Testis (tissue), 3 donors: Measurements from ENCODE around the gene UNC13C. TPM values are rescaled to one million over a fixed set of nuclear protein-coding genes. Genes with fewer than 3 reads are reported as not detected.

Experiments used
- DNase-seq: peaks from one replicate; pipeline ENCODE4 v3.0.0-alpha.2; 2019
- H3K27ac ChIP-seq, 2 donors: fragments of 200-600 bp; sonication (generic); one replicate each; pipeline ENCODE4 v1.5.1; 2019
- H3K27me3 ChIP-seq: fragments of 200-600 bp; sonication (generic); one replicate; pipeline ENCODE4 v1.5.1; 2019
- H3K36me3 ChIP-seq: fragments of 200-600 bp; sonication (generic); one replicate; pipeline ENCODE4 v1.5.1; 2017; ENCODE audit warnings: low read depth; ENCODE audit errors: missing control alignments
- H3K4me1 ChIP-seq: fragments of 200-600 bp; sonication (generic); one replicate; pipeline ENCODE4 v1.5.1; 2019
- H3K4me3 ChIP-seq, 2 donors: fragments of 200-600 bp; sonication (generic); one replicate each; pipeline ENCODE4 v1.5.1; 2017 to 2019
- H3K9me3 ChIP-seq: fragments of 200-600 bp; sonication (generic); one replicate; pipeline ENCODE4 v1.5.1; 2017
- CTCF ChIP-seq, 3 experiments: fragments of 450-650 bp in 2 of 3; fragments of 200-600 bp in 1 of 3; sonication (generic) in 1 of 3; IDR thresholded peaks; one replicate each; pipeline ENCODE4 v1.5.1; 2016 to 2019; ENCODE audit warnings: antibody characterized with exemption in 3 of 3, mild to moderate bottlenecking in 2 of 3, moderate library complexity in 1 of 3
- POLR2A ChIP-seq: fragments of 450-650 bp; IDR thresholded peaks from one replicate; pipeline ENCODE4 v1.6.1; 2017; ENCODE audit warnings: antibody characterized with exemption, mild to moderate bottlenecking, moderate library complexity
- WGBS, 2 donors: methylation state at CpG; one replicate each; pipeline ENCODE4 v1.1.5; 2018; 5-methylcytosine and 5-hydroxymethylcytosine counted together
- intact Hi-C: fragments of 100-400 bp; cut with DNase I; formaldehyde crosslinking; loops from one replicate; pipeline ENCODE4 v1.15.1; 2023; ENCODE audit warnings: low total_unique reads
- polyA plus RNA-seq: library from polyadenylated mRNA; stranded (reverse); fragments of 350-450 nt; fragmentation: Illumina TruSeq; extraction: RNeasy Lipid Tissue Mini Kit (QIAGEN cat#74804); gene quantifications from one replicate; pipeline ENCODE4 v1.2.3, GENCODE V29; 2014; ENCODE audit warnings: low read depth, low replicate concordance; ENCODE audit not compliant: insufficient read depth
- total RNA-seq, 2 donors: library from RNA; depleted of rRNA; stranded (reverse); fragments of >200 nt; gene quantifications; one replicate each; pipeline ENCODE4 v1.2.3, GENCODE V29; 2016

The UNC13C gene
- total and polyA plus RNA-seq, 3 donors from 2014 or later = 6.1 to 24.7 (median 8.8) TPM

GRCh38 chr15:54599386-54599785 is 621.1 kb downstream of the UNC13C start:
- no peaks in the 10 kb centered on the region for H3K4me1 ChIP-seq
- no peak for DNase-seq
- H3K27me3 ChIP-seq = no peaks in the 10 kb centered on the region
- no peaks in the 10 kb centered on the region for H3K9me3 ChIP-seq
- TF ChIP-seq POLR2A (no peak), CTCF (IDR thresholded peaks at IDR 0.05) (no peak)
- no peak overlapping the region for H3K27ac ChIP-seq
- H3K4me3 ChIP-seq = no peak overlapping the region
- WGBS, 2 donors = 78 to 81% methylated on average over 3 of the region's 3 CpGs
- intact Hi-C loops = no loop called here
- no peaks in the 10 kb centered on the region for H3K36me3 ChIP-seq

GRCh38 chr15:54605043-54605442 is 626.8 kb downstream of the UNC13C start:
- Histone ChIP-seq H3K4me3 (no peak overlapping the region), H3K27me3 (no peaks in the 10 kb centered on the region), H3K27ac (no peak overlapping the region), H3K9me3 (no peaks in the 10 kb centered on the region), H3K4me1 (no peaks in the 10 kb centered on the region), H3K36me3 (no peaks in the 10 kb centered on the region)
- 32 to 58% methylated on average over 2 of the region's 2 CpGs for WGBS, 2 donors
- intact Hi-C loops = no loop called here
- TF ChIP-seq CTCF (IDR thresholded peaks at IDR 0.05) (no peak), POLR2A (no peak)
- no peak for DNase-seq

- Histone ChIP-seq H3K9me3 (no peaks in the 10 kb centered on the region), H3K4me1 (no peaks in the 10 kb centered on the region), H3K4me3 (no peak overlapping the region), H3K27me3 (no peaks in the 10 kb centered on the region), H3K36me3 (no peaks in the 10 kb centered on the region), H3K27ac (no peak overlapping the region)
- 95 to 97% methylated on average over 4 of the region's 4 CpGs for WGBS, 2 donors
- TF ChIP-seq CTCF (IDR thresholded peaks at IDR 0.05) (no peak), POLR2A (no peak)
- intact Hi-C loops = no loop called here
- no peak for DNase-seq
Observed at GRCh38 chr15:54605556-54605955, 627.3 kb downstream of the UNC13C start.

GRCh38 chr15:54608876-54609835 is 630.9 kb downstream of the UNC13C start:
- no peaks in the 10 kb centered on the region for H3K36me3 ChIP-seq
- no peaks in the 10 kb centered on the region for H3K4me1 ChIP-seq
- no peak overlapping the region for H3K27ac ChIP-seq
- H3K9me3 ChIP-seq = no peaks in the 10 kb centered on the region
- 82 to 97% methylated on average over 1 of the region's 1 CpG for WGBS, 2 donors
- no peak for DNase-seq
- TF ChIP-seq POLR2A (no peak), CTCF (IDR thresholded peaks at IDR 0.05) (no peak)
- intact Hi-C loops = no loop called here
- no peaks in the 10 kb centered on the region for H3K27me3 ChIP-seq
- no peak overlapping the region for H3K4me3 ChIP-seq
